OCI-LY3 (cell line): Measurements from ENCODE around the gene DDX1.

Experiments used
- EZH2phosphoT487 ChIP-seq: fragments of 200-600 bp; shearing (Covaris generic); IDR thresholded peaks from 2 replicates; pipeline ENCODE4 v1.6.1; 2018; ENCODE audit warnings: antibody characterized with exemption, mixed run types, low read depth
- TF ChIP-seq, protein P1 (sequence below): fragments of 200-600, 300-600 bp; sonication (generic); IDR thresholded peaks from 2 replicates; pipeline ENCODE4 v1.5.1; 2014; ENCODE audit warnings: antibody characterized with exemption, low read length, low read depth

DNA sequence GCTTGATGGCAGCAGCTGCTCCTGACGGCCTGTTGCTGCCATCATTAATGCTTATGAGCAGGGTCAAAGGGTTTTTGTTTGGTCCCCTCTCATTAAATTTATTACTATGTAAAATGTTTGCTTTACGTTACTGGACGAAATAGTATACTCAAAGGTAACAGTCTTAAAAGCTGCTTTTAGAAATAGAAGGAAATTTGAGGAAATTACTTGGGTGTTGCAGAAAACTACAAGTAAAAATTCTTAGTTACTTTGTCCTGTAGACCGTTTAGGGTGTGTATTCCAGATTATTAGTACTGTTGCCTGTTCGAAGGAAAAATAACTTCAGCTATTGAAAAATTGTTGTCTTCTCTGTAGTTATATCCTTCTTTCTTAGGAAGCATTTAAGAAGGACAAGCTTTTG lies 27.8 kb downstream of the DDX1 start:
- TF ChIP-seq, protein P1, sequence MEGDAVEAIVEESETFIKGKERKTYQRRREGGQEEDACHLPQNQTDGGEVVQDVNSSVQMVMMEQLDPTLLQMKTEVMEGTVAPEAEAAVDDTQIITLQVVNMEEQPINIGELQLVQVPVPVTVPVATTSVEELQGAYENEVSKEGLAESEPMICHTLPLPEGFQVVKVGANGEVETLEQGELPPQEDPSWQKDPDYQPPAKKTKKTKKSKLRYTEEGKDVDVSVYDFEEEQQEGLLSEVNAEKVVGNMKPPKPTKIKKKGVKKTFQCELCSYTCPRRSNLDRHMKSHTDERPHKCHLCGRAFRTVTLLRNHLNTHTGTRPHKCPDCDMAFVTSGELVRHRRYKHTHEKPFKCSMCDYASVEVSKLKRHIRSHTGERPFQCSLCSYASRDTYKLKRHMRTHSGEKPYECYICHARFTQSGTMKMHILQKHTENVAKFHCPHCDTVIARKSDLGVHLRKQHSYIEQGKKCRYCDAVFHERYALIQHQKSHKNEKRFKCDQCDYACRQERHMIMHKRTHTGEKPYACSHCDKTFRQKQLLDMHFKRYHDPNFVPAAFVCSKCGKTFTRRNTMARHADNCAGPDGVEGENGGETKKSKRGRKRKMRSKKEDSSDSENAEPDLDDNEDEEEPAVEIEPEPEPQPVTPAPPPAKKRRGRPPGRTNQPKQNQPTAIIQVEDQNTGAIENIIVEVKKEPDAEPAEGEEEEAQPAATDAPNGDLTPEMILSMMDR = no peak
- TF ChIP-seq EZH2phosphoT487 = no peak
